GM18520 (cell line): ENCODE measurements around the gene RO60.

Experiments
- ATAC-seq: cut with Tn5 transposase; IDR thresholded peaks from one replicate; pipeline ENCODE4 v1.9.1; 2021; ENCODE audit not compliant: unreplicated experiment

Gene RO60

GRCh38 chr1:193104907-193105820 is 45.8 kb downstream of the RO60 start, which contains the start of gene GLRX2:
Gene GLRX2, minus strand, starts transcription at chr1:193105414. Its CDS starts 32 bp downstream, at chr1:193105382.
- ATAC-seq, result peak; percentile 74

GRCh38 chr1:193105821-193106177 is 46.4 kb downstream of the RO60 start:
- ATAC-seq, result no peak

- no peak for ATAC-seq
Observed at GRCh38 chr1:193108471-193108870, 49.1 kb downstream of the RO60 start.
